ENCODE data around the gene CALB2. TPM values are rescaled to one million over a fixed set of nuclear protein-coding genes. Genes with fewer than 3 reads are reported as not detected.

The CALB2 gene
- total RNA-seq, 1 donor from 2014 or later = not detected

GRCh38 chr16:71367241-71367976 lies 8.9 kb downstream of the CALB2 start:
- no peaks in the 10 kb centered on the region for H3K36me3 Mint-ChIP-seq (ENCODE audit: unreplicated experiment)
- H3K27me3 Mint-ChIP-seq (ENCODE audit: unreplicated experiment) = peaks cover 8% of the 10 kb centered on the region
- H3K4me3 Mint-ChIP-seq (ENCODE audit: unreplicated experiment) = no peak overlapping the region
- H3K4me1 Mint-ChIP-seq (ENCODE audit: unreplicated experiment) = no peaks in the 10 kb centered on the region
- H3K27ac Mint-ChIP-seq (ENCODE audit: unreplicated experiment) = no peak overlapping the region
- no peak for DNase-seq (ENCODE audit: extremely low spot score, unreplicated experiment)
- H3K9me3 Mint-ChIP-seq (ENCODE audit: unreplicated experiment) = no peaks in the 10 kb centered on the region
- peak; percentile 48 for TF ChIP-seq CTCF (IDR thresholded peaks at IDR 0.05)

GRCh38 chr16:71368958-71369357 lies 10.4 kb downstream of the CALB2 start:
- H3K4me1 Mint-ChIP-seq (ENCODE audit: unreplicated experiment) = no peaks in the 10 kb centered on the region

GRCh38 chr16:71369494-71369893 lies 11.0 kb downstream of the CALB2 start:
- DNase-seq (ENCODE audit: extremely low spot score, unreplicated experiment) = no peak
- TF ChIP-seq CTCF (IDR thresholded peaks at IDR 0.05) = no peak
- no peaks in the 10 kb centered on the region for H3K36me3 Mint-ChIP-seq (ENCODE audit: unreplicated experiment)

More at GRCh38 chr16:71368958-71369357, 10.4 kb downstream of the CALB2 start:
- Mint-ChIP-seq H3K4me3 (ENCODE audit: unreplicated experiment) (no peak overlapping the region), H3K9me3 (ENCODE audit: unreplicated experiment) (no peaks in the 10 kb centered on the region), H3K27me3 (ENCODE audit: unreplicated experiment) (peaks cover 8% of the 10 kb centered on the region), H3K27ac (ENCODE audit: unreplicated experiment) (no peak overlapping the region), H3K36me3 (ENCODE audit: unreplicated experiment) (no peaks in the 10 kb centered on the region)
- no peak for TF ChIP-seq CTCF (IDR thresholded peaks at IDR 0.05)
- DNase-seq (ENCODE audit: extremely low spot score, unreplicated experiment) = no peak

GRCh38 chr16:71371237-71371636 lies 12.7 kb downstream of the CALB2 start:
- Mint-ChIP-seq H3K4me1 (ENCODE audit: unreplicated experiment) (no peaks in the 10 kb centered on the region), H3K27me3 (ENCODE audit: unreplicated experiment) (peaks cover 6% of the 10 kb centered on the region), H3K36me3 (ENCODE audit: unreplicated experiment) (no peaks in the 10 kb centered on the region), H3K4me3 (ENCODE audit: unreplicated experiment) (no peak overlapping the region), H3K27ac (ENCODE audit: unreplicated experiment) (no peak overlapping the region), H3K9me3 (ENCODE audit: unreplicated experiment) (no peaks in the 10 kb centered on the region)
- no peak for TF ChIP-seq CTCF (IDR thresholded peaks at IDR 0.05)
- no peak for DNase-seq (ENCODE audit: extremely low spot score, unreplicated experiment)

More at GRCh38 chr16:71369494-71369893, 11.0 kb downstream of the CALB2 start:
- Mint-ChIP-seq H3K9me3 (ENCODE audit: unreplicated experiment) (no peaks in the 10 kb centered on the region), H3K4me3 (ENCODE audit: unreplicated experiment) (no peak overlapping the region), H3K27ac (ENCODE audit: unreplicated experiment) (no peak overlapping the region), H3K4me1 (ENCODE audit: unreplicated experiment) (no peaks in the 10 kb centered on the region), H3K27me3 (ENCODE audit: unreplicated experiment) (peaks cover 8% of the 10 kb centered on the region)

GRCh38 chr16:71373073-71373472 lies 14.6 kb downstream of the CALB2 start:
- no peak for DNase-seq (ENCODE audit: extremely low spot score, unreplicated experiment)
- no peak overlapping the region for H3K27ac Mint-ChIP-seq (ENCODE audit: unreplicated experiment)
- no peaks in the 10 kb centered on the region for H3K36me3 Mint-ChIP-seq (ENCODE audit: unreplicated experiment)
- peaks cover 6% of the 10 kb centered on the region for H3K27me3 Mint-ChIP-seq (ENCODE audit: unreplicated experiment)
- TF ChIP-seq CTCF (IDR thresholded peaks at IDR 0.05) = no peak
- H3K4me1 Mint-ChIP-seq (ENCODE audit: unreplicated experiment) = no peaks in the 10 kb centered on the region
- no peaks in the 10 kb centered on the region for H3K9me3 Mint-ChIP-seq (ENCODE audit: unreplicated experiment)
- no peak overlapping the region for H3K4me3 Mint-ChIP-seq (ENCODE audit: unreplicated experiment)

Data from osteocyte (in vitro differentiated cells).